Liver (tissue), 9 donors: ENCODE data around the gene NNT. TPM values are rescaled to one million over a fixed set of nuclear protein-coding genes. Genes with fewer than 3 reads are reported as not detected.
"Not testable (repeated sequence)": the region's sequence is repeated elsewhere in the genome, so short reads cannot be mapped to it uniquely, and the experiment has no call there.

Source experiments
- DNase-seq: peaks from one replicate; pipeline ENCODE4 v3.0.0-alpha.2; 2017; ENCODE audit warnings: low spot score
- H3K27ac ChIP-seq, 2 donors: one replicate each; pipeline ENCODE4 v1.7.0; 2013; ENCODE audit warnings: inconsistent platforms in 2 of 2, low read length in 2 of 2, control low read depth in 1 of 2, low read depth in 1 of 2, mild to moderate bottlenecking in 1 of 2
- H3K27me3 ChIP-seq, 4 donors: one replicate each; pipeline versions ENCODE4 v1.6.1 to v1.7.0; 2013; ENCODE audit warnings: low read length in 3 of 4, inconsistent platforms in 1 of 4, mild to moderate bottlenecking in 1 of 4, moderate library complexity in 1 of 4; ENCODE audit not compliant: control insufficient read depth in 4 of 4, insufficient read depth in 4 of 4
- H3K36me3 ChIP-seq, 4 donors: one replicate each; pipeline versions ENCODE4 v1.6.1 to v1.7.0; 2013; ENCODE audit warnings: low read length in 3 of 4, mild to moderate bottlenecking in 3 of 4, low read depth in 1 of 4, moderate library complexity in 1 of 4; ENCODE audit not compliant: control insufficient read depth in 4 of 4, insufficient read depth in 3 of 4
- H3K4me1 ChIP-seq, 4 donors: one replicate each; pipeline versions ENCODE4 v1.6.1 to v1.7.0; 2013; ENCODE audit warnings: low read length in 3 of 4, mild to moderate bottlenecking in 3 of 4, moderate library complexity in 1 of 4; ENCODE audit not compliant: control insufficient read depth in 4 of 4, insufficient read depth in 4 of 4
- H3K4me3 ChIP-seq, 3 donors: one replicate each; pipeline versions ENCODE4 v1.6.1 to v1.7.0; 2013; ENCODE audit warnings: low read length in 3 of 3, control low read depth in 1 of 3, low read depth in 1 of 3, mild to moderate bottlenecking in 1 of 3
- H3K9ac ChIP-seq, 2 donors: one replicate each; pipeline ENCODE4 v1.7.0; 2013; ENCODE audit warnings: low read length in 2 of 2, mild to moderate bottlenecking in 2 of 2, moderate library complexity in 2 of 2, control low read depth in 1 of 2, low read depth in 1 of 2
- H3K9me3 ChIP-seq, 4 donors: one replicate each; pipeline versions ENCODE4 v1.6.1 to v1.7.0; 2013; ENCODE audit warnings: low read length in 3 of 4; ENCODE audit not compliant: control insufficient read depth in 4 of 4
- FOXA1 ChIP-seq: IDR thresholded peaks from 2 replicates; pipeline ENCODE4 v1.6.1; 2016; ENCODE audit warnings: antibody characterized with exemption
- HNF4G ChIP-seq: IDR thresholded peaks from 2 replicates; pipeline ENCODE4 v1.6.1; 2016; ENCODE audit warnings: antibody characterized with exemption
- TAF1 ChIP-seq: conservative IDR thresholded peaks from 2 replicates; pipeline ENCODE4 v1.6.1; 2016; ENCODE audit warnings: antibody characterized with exemption, mild to moderate bottlenecking
- WGBS: extraction: QIAGEN DNeasy Blood & Tissue Kit; methylation state at CpG from one replicate; pipeline ENCODE4 v1.1.7; 2013; 5-methylcytosine and 5-hydroxymethylcytosine counted together
- polyA plus RNA-seq, 2 donors: library from polyadenylated mRNA; stranded (reverse) in 1 of 2; unstranded in 1 of 2; fragments of 200-250 nt in 1 of 2; fragments of >200 nt in 1 of 2; fragmentation: Nextera tagmentation in 1 of 2; extraction: Ambion mirVana in 1 of 2; gene quantifications; one replicate each; pipeline versions ENCODE4 v1.2.1 to v1.2.3, GENCODE V29; 2013 to 2015
- total RNA-seq, 2 donors: library from RNA; depleted of rRNA; stranded (reverse); fragments of >200 nt; gene quantifications; one replicate each; pipeline ENCODE4 v1.2.3, GENCODE V29; 2014
- TF ChIP-seq, protein P1 (sequence below): IDR thresholded peaks from 2 replicates; pipeline ENCODE4 v1.6.1; 2016; ENCODE audit warnings: antibody characterized with exemption, mild to moderate bottlenecking
- TF ChIP-seq, protein P2 (sequence below): IDR thresholded peaks from 2 replicates; pipeline ENCODE4 v1.6.1; 2016; ENCODE audit warnings: antibody characterized with exemption
- donor health status: healthy.
- donor health status: healthy.
- donor health status: healthy.
- donor health status: healthy.
- donor health status: healthy.

The NNT gene
- total and polyA plus RNA-seq, 4 donors = 45.4 to 154 (median 89.2) TPM

DNA sequence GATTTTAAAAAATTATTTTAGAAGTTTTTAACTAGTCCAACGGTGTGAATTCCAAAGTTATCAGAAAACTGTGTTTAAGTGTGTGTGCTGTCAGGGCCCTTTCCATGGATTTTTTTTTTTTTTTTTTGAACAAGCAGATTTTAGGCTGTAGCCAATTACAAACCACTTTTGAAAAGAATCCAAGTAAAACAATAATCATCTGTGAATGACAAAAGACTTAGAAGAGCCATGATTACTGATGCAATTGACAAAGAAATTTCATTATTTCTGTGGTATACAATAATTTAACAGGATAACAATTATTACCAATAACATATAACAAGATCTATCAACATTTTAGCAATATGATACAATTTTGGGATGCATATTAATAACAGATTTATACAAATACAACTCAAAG lies 29.9 kb upstream of the NNT start (continued):
- TF ChIP-seq, protein P1, sequence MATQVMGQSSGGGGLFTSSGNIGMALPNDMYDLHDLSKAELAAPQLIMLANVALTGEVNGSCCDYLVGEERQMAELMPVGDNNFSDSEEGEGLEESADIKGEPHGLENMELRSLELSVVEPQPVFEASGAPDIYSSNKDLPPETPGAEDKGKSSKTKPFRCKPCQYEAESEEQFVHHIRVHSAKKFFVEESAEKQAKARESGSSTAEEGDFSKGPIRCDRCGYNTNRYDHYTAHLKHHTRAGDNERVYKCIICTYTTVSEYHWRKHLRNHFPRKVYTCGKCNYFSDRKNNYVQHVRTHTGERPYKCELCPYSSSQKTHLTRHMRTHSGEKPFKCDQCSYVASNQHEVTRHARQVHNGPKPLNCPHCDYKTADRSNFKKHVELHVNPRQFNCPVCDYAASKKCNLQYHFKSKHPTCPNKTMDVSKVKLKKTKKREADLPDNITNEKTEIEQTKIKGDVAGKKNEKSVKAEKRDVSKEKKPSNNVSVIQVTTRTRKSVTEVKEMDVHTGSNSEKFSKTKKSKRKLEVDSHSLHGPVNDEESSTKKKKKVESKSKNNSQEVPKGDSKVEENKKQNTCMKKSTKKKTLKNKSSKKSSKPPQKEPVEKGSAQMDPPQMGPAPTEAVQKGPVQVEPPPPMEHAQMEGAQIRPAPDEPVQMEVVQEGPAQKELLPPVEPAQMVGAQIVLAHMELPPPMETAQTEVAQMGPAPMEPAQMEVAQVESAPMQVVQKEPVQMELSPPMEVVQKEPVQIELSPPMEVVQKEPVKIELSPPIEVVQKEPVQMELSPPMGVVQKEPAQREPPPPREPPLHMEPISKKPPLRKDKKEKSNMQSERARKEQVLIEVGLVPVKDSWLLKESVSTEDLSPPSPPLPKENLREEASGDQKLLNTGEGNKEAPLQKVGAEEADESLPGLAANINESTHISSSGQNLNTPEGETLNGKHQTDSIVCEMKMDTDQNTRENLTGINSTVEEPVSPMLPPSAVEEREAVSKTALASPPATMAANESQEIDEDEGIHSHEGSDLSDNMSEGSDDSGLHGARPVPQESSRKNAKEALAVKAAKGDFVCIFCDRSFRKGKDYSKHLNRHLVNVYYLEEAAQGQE = no peak
- TF ChIP-seq FOXA1 = no peak
- no peak for TF ChIP-seq TAF1

DNA sequence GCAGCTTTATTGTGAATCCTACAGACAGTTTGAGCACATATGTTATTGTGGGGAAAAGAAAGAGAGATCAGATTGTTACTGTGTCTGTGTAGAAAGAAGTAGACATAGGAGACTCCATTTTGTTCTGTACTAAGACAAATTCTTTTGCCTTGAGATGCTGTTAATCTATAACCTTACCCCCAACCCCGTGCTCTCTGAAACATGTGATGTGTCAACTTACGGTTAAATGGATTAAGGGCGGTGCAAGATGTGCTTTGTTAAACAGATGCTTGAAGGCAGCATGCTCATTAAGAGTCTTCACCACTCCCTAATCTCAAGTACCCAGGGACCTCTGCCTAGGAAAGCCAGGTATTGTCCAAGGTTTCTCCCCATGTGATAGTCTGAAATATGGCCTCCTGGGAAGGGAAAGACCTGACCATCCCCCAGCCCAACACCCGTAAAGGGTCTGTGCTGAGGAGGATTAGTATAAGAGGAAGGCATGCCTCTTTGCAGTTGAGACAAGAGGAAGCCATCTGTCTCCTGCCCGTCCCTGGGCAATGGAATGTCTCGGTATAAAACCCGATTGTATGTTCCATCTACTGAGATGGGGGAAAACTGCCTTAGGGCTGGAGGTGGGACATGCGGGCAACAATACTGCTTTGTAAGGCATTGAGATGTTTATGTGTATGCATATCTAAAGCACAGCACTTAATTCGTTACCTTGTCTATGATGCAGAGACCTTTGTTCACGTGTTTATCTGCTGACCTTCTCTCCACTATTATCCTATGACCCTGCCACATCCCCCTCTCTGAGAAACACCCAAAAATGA lies 22.4 kb upstream of the NNT start:
- H3K27me3 ChIP-seq = not testable (repeated sequence)
- WGBS = 91% methylated on average over 10 of the region's 10 CpGs

DNA sequence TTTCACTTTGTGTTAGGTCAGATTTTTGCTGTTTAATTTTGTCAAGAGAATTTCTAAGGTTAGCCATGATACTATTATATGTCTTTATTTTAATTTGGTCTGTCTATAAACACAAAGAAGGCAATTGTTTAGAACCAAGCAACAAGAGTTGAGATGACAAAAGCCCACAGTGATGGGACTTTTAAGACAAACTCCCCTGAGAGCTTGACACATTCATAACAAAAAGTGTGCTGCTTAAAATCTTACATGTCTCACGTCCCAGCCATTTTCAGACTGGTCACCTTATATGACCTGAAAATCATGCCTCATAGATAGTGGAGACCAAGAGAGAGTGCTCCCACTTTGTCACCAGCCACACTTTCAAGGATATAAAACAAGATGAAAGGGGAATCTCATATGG lies 21.6 kb upstream of the NNT start:
- Histone ChIP-seq H3K36me3 (no peaks in the 10 kb centered on the region), H3K27me3 (no peaks in the 10 kb centered on the region), H3K9me3 (no peaks in the 10 kb centered on the region), H3K4me1 (peaks cover 0 to 8% (median 4%) of the 10 kb centered on the region in 4 donors), H3K9ac (no peak overlapping the region), H3K4me3 (no peak overlapping the region), H3K27ac (no peak overlapping the region)
- DNase-seq = no peak
- TF ChIP-seq, protein P2, sequence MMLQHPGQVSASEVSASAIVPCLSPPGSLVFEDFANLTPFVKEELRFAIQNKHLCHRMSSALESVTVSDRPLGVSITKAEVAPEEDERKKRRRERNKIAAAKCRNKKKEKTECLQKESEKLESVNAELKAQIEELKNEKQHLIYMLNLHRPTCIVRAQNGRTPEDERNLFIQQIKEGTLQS = no peak
- no peak for TF ChIP-seq HNF4G
- TF ChIP-seq, protein P1 = no peak
- WGBS = 87% methylated on average over 1 of the region's 1 CpG

More for the DNA sequence above, 22.4 kb upstream of the NNT start:
- H3K4me3 ChIP-seq, DNase-seq, H3K4me1 ChIP-seq, H3K9me3 ChIP-seq, H3K36me3 ChIP-seq, H3K27ac ChIP-seq, H3K9ac ChIP-seq: not testable (repeated sequence)
